HepG2 (cell line): ENCODE results near the gene TMEM121. TPM values are rescaled to one million over a fixed set of nuclear protein-coding genes. Genes with fewer than 3 reads are reported as not detected.

Experiments used
- ATAC-seq: fragments of 200-7000 bp; cut with Tn5 transposase; 3 replicates; pipeline ENCODE4 v1.9.1; 2020; ENCODE audit warnings: mild to moderate bottlenecking, moderate library complexity
- BruUV-seq: library from RNA; stranded (reverse); fragments of 400-500 nt; replicated peaks from 2 replicates; lab custom pipeline; 2021; lab: Mats Ljungman, UMichigan
- CTCF ChIA-PET: fragments of 300-600 bp; formaldehyde crosslinking; extraction: SDS; loops from one replicate; lab custom pipeline; 2021; ENCODE audit warnings: low total read pairs, inconsistent platforms, low intra/inter-chr PET ratio; lab: Yijun Ruan, JAX
- POLR2A ChIA-PET: fragments of 350-600 bp; sonication (Branson Sonifier 250); formaldehyde crosslinking; loops from one replicate; lab custom pipeline; 2020; ENCODE audit warnings: antibody characterized with exemption, inconsistent platforms; lab: Yijun Ruan, JAX
- DNase-seq: peaks from one replicate; pipeline ENCODE4 v3.0.0-alpha.2; 2015; ENCODE audit warnings: low spot score
- FAIRE-seq: peaks from 3 replicates; lab custom pipeline; 2011; peaks lifted over from hg19 to GRCh38; lab: Jason Lieb, UNC
- H2AFZ ChIP-seq: one replicate; pipeline ENCODE4 v1.6.1; 2011; ENCODE audit warnings: low read length, inconsistent platforms
- H3K27ac ChIP-seq: fragments of 300-600 bp; 3 replicates; pipeline ENCODE4 v1.8.0; 2011; ENCODE audit warnings: mixed run types, mild to moderate bottlenecking, mixed read lengths, low read length, inconsistent platforms; ENCODE audit not compliant: insufficient read depth; ENCODE audit errors: extremely low read length
- H3K27me3 ChIP-seq, 2 experiments: fragments of 200-600 bp in 1 of 2; 2 replicates in 1 of 2; 3 replicates in 1 of 2; pipeline versions ENCODE4 v1.6.0 to v1.8.0; 2011; ENCODE audit warnings: low read length in 2 of 2, mild to moderate bottlenecking in 2 of 2, moderate library complexity in 2 of 2, inconsistent platforms in 1 of 2; ENCODE audit not compliant: insufficient read depth in 2 of 2, control insufficient read depth in 1 of 2
- H3K36me3 ChIP-seq, 2 experiments: fragments of 200-600 bp in 1 of 2; replicated peaks in 1 of 2; 2 replicates in 1 of 2; 3 replicates in 1 of 2; pipeline versions ENCODE4 v1.5.1 to v1.8.0; 2011; ENCODE audit warnings: low read length in 2 of 2, inconsistent platforms in 1 of 2; ENCODE audit not compliant: insufficient read depth in 2 of 2, control insufficient read depth in 1 of 2
- H3K4me1 ChIP-seq: 2 replicates; pipeline ENCODE4 v1.5.1; 2012; ENCODE audit warnings: low read length, inconsistent platforms; ENCODE audit not compliant: insufficient read depth
- H3K4me2 ChIP-seq: 2 replicates; pipeline ENCODE4 v1.6.0; 2011; ENCODE audit warnings: low read depth, low read length, inconsistent platforms
- H3K4me3 ChIP-seq, 3 experiments: fragments of 200-600 bp in 1 of 3; sonication (generic), shearing (Covaris generic) in 1 of 3; replicated peaks in 1 of 3; 2 replicates each; pipeline ENCODE4 v1.5.1; 2011 to 2016; ENCODE audit warnings: low read length in 3 of 3, inconsistent platforms in 2 of 3, low read depth in 2 of 3, mild to moderate bottlenecking in 2 of 3, control low read depth in 1 of 3, mixed read lengths in 1 of 3; ENCODE audit not compliant: insufficient read depth in 1 of 3
- H3K79me2 ChIP-seq: one replicate; pipeline ENCODE4 v1.6.1; 2011; ENCODE audit warnings: low read length, inconsistent platforms; ENCODE audit not compliant: insufficient read depth
- H3K9ac ChIP-seq: 2 replicates; pipeline ENCODE4 v1.6.0; 2011; ENCODE audit warnings: mild to moderate bottlenecking, low read depth, low read length, inconsistent platforms; ENCODE audit not compliant: insufficient read depth
- H3K9me3 ChIP-seq: 2 replicates; pipeline ENCODE4 v1.5.1; 2012; ENCODE audit warnings: mild to moderate bottlenecking, low read length
- H4K20me1 ChIP-seq: 2 replicates; pipeline ENCODE4 v1.6.0; 2011; ENCODE audit warnings: inconsistent platforms, mild to moderate bottlenecking, low read length, moderate library complexity; ENCODE audit not compliant: insufficient read depth
- TSC22D2 ChIP-seq: sonication (generic); formaldehyde crosslinking; IDR thresholded peaks from 2 replicates; pipeline ENCODE4 v1.5.1; 2020; ENCODE audit warnings: missing genetic modification reagents, mild to moderate bottlenecking, borderline replicate concordance
- WGBS: methylation state at CpG from one replicate; pipeline ENCODE4 v1.1.6; 2017; ENCODE audit warnings: low lambda C conversion rate; 5-methylcytosine and 5-hydroxymethylcytosine counted together
- in situ Hi-C: cut with HindIII; loops from 2 replicates; pipeline ENCODE4 v1.10.0; 2017; ENCODE audit warnings: low pct_unique_long_range_greater_than_20kb; ENCODE audit not compliant: extremely low pct_ligation_motif_present
- intact Hi-C: fragments of 100-400 bp; cut with micrococcal nuclease; formaldehyde crosslinking; loops from one replicate; pipeline ENCODE4 v1.10.0; 2022; ENCODE audit not compliant: unreplicated experiment
- polyA plus RNA-seq, 8 experiments: library from polyadenylated mRNA; depleted of rRNA in 3 of 8; stranded (reverse) in 7 of 8; unstranded in 1 of 8; fragments of >200 nt; fragmentation: Illumina TruSeq in 4 of 8; extraction: Trizol in 4 of 8; gene quantifications; 2 replicates each; pipeline versions ENCODE4 v1.2.1 to v1.2.3, GENCODE V29; 2011 to 2016; ENCODE audit warnings: low read depth in 4 of 8, missing spikeins in 1 of 8, mixed read lengths in 1 of 8; ENCODE audit not compliant: insufficient read depth in 1 of 8
- total RNA-seq, 5 experiments: library from RNA; depleted of rRNA; stranded (reverse); fragments of >200 nt; fragmentation: Illumina TruSeq; extraction: Trizol; gene quantifications; 2 replicates each; pipeline ENCODE4 v1.2.3, GENCODE V29; 2016; ENCODE audit warnings: low read depth in 1 of 5
- TF ChIP-seq, protein P1 (sequence below): sonication (generic); formaldehyde crosslinking; IDR thresholded peaks from 2 replicates; pipeline ENCODE4 v1.5.1; 2020; ENCODE audit warnings: mild to moderate bottlenecking, missing genetic modification reagents, moderate library complexity

TMEM121 gene
- total and polyA plus RNA-seq, 2 of the 13 experiments (the other 11 are each of a cell fraction or from before 2014, with no cell fraction given), result 6.6 to 19.0 TPM

DNA sequence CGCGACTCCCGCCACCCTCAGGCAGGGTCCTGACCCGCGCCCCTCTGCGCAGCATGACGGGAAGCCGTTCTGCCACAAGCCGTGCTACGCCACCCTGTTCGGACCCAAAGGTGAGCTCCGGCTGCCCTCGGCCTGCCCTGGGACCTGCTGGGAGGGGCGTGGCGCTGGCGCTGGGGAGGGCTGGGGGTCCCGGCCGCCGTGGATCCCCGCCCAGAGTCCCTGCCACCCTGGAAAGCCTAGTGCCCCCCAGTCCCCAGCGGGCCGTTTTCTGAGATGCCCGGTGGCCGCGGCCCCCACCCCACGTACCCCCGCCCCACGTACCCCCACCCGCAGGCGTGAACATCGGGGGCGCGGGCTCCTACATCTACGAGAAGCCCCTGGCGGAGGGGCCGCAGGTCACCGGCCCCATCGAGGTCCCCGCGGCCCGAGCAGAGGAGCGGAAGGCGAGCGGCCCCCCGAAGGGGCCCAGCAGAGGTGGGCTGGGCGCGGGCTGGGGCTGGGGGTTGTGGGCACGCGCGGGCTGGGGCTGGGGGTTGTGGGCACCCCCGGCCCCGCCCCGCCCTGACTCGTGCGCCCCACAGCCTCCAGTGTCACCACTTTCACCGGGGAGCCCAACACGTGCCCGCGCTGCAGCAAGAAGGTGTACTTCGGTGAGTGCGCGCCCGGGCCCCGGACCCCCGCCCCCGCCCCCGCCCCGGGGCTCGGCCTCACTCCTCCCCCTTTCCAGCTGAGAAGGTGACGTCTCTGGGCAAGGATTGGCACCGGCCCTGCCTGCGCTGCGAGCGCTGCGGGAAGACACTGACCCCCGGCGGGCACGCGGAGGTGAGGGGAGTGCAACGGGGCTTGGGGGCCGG is 47.8 kb upstream of the TMEM121 start:
- no TSS peak for BruUV-seq
- CTCF ChIA-PET, result no interaction called here
- intact Hi-C loops, result no loop called here

More for the DNA sequence above, 47.8 kb upstream of the TMEM121 start:
- H3K4me3 ChIP-seq, result no peak overlapping the region
- no peaks in the 10 kb centered on the region for H3K79me2 ChIP-seq
- H3K27ac ChIP-seq, result no peak overlapping the region
- H3K9me3 ChIP-seq, result no peaks in the 10 kb centered on the region
- ATAC-seq, result no peak
- no peaks in the 10 kb centered on the region for H4K20me1 ChIP-seq
- 95% methylated on average over 26 of the region's 81 CpGs for WGBS
- no peak overlapping the region for H2AFZ ChIP-seq
- peaks cover 0 to 15% of the 10 kb centered on the region in 2 experiments; a peak in 4 of 5 replicates for H3K27me3 ChIP-seq
- POLR2A ChIA-PET, result no interaction called here
- FAIRE-seq, result no peak
- peaks cover 51% of the 10 kb centered on the region for H3K4me1 ChIP-seq
- H3K4me2 ChIP-seq, result no peak overlapping the region
- no peak for DNase-seq
- H3K36me3 ChIP-seq, result no peaks in the 10 kb centered on the region
- in situ Hi-C loops, result no loop called here
- TF ChIP-seq, protein P1, sequence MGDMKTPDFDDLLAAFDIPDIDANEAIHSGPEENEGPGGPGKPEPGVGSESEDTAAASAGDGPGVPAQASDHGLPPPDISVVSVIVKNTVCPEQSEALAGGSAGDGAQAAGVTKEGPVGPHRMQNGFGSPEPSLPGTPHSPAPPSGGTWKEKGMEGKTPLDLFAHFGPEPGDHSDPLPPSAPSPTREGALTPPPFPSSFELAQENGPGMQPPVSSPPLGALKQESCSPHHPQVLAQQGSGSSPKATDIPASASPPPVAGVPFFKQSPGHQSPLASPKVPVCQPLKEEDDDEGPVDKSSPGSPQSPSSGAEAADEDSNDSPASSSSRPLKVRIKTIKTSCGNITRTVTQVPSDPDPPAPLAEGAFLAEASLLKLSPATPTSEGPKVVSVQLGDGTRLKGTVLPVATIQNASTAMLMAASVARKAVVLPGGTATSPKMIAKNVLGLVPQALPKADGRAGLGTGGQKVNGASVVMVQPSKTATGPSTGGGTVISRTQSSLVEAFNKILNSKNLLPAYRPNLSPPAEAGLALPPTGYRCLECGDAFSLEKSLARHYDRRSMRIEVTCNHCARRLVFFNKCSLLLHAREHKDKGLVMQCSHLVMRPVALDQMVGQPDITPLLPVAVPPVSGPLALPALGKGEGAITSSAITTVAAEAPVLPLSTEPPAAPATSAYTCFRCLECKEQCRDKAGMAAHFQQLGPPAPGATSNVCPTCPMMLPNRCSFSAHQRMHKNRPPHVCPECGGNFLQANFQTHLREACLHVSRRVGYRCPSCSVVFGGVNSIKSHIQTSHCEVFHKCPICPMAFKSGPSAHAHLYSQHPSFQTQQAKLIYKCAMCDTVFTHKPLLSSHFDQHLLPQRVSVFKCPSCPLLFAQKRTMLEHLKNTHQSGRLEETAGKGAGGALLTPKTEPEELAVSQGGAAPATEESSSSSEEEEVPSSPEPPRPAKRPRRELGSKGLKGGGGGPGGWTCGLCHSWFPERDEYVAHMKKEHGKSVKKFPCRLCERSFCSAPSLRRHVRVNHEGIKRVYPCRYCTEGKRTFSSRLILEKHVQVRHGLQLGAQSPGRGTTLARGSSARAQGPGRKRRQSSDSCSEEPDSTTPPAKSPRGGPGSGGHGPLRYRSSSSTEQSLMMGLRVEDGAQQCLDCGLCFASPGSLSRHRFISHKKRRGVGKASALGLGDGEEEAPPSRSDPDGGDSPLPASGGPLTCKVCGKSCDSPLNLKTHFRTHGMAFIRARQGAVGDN (CRISPR knock-in tag), result no peak
- no peak for TF ChIP-seq TSC22D2 (CRISPR knock-in tag)
- no peak overlapping the region for H3K9ac ChIP-seq
